Kidney (tissue), 14 donors: ENCODE results near the gene MFAP5. TPM values are rescaled to one million over a fixed set of nuclear protein-coding genes. Genes with fewer than 3 reads are reported as not detected.
"Not testable (repeated sequence)": the region's sequence is repeated elsewhere in the genome, so short reads cannot be mapped to it uniquely, and the experiment has no call there.

Source experiments
- DNase-seq, 5 donors: peaks; one replicate each; pipeline ENCODE4 v3.0.0-alpha.2; 2013 to 2020
- FAIRE-seq: peaks from 2 replicates; lab custom pipeline; 2012; peaks lifted over from hg19 to GRCh38; lab: Jason Lieb, UNC
- H3K27ac ChIP-seq, 2 donors: one replicate each; pipeline ENCODE4 v1.7.0; 2013; ENCODE audit warnings: low read depth in 2 of 2, low read length in 2 of 2, inconsistent platforms in 1 of 2
- H3K27me3 ChIP-seq: one replicate; pipeline ENCODE4 v1.7.1; 2013; ENCODE audit warnings: low read length, inconsistent platforms; ENCODE audit not compliant: control insufficient read depth, insufficient read depth
- H3K36me3 ChIP-seq, 3 donors: one replicate each; pipeline versions ENCODE4 v1.7.0 to v1.7.1; 2013; ENCODE audit warnings: low read length in 3 of 3, control low read depth in 1 of 3, inconsistent platforms in 1 of 3; ENCODE audit not compliant: insufficient read depth in 3 of 3, control insufficient read depth in 2 of 3
- H3K4me1 ChIP-seq, 3 donors: one replicate each; pipeline versions ENCODE4 v1.7.0 to v1.7.1; 2013; ENCODE audit warnings: low read length in 3 of 3, inconsistent platforms in 1 of 3, low read depth in 1 of 3; ENCODE audit not compliant: control insufficient read depth in 2 of 3, insufficient read depth in 2 of 3
- H3K4me3 ChIP-seq, 3 donors: one replicate each; pipeline versions ENCODE4 v1.7.0 to v1.8.1; 2013; ENCODE audit warnings: low read length in 3 of 3, control low read depth in 1 of 3, inconsistent platforms in 1 of 3
- H3K9ac ChIP-seq, 3 donors: one replicate each; pipeline versions ENCODE4 v1.7.0 to v1.7.1; 2013; ENCODE audit warnings: low read length in 3 of 3, control low read depth in 1 of 3, inconsistent platforms in 1 of 3
- H3K9me3 ChIP-seq, 3 donors: one replicate each; pipeline versions ENCODE4 v1.7.0 to v1.7.1; 2013; ENCODE audit warnings: low read length in 3 of 3, control low read depth in 1 of 3, inconsistent platforms in 1 of 3; ENCODE audit not compliant: control insufficient read depth in 2 of 3, insufficient read depth in 1 of 3
- CTCF ChIP-seq: IDR thresholded peaks from 3 replicates; pipeline ENCODE4 v1.5.1; 2012; ENCODE audit warnings: mild to moderate bottlenecking, moderate library complexity, borderline replicate concordance; ENCODE audit not compliant: insufficient read depth; ENCODE audit errors: extremely low read depth
- intact Hi-C: fragments of 100-400 bp; cut with DNase I; formaldehyde crosslinking; loops from one replicate; pipeline ENCODE4 v1.11.1; 2022
- polyA plus RNA-seq: library from polyadenylated mRNA; stranded (reverse); fragments of 350-450 nt; fragmentation: Illumina TruSeq; extraction: RNeasy Lipid Tissue Mini Kit (QIAGEN cat#74804); gene quantifications from one replicate; pipeline ENCODE4 v1.2.3, GENCODE V29; 2014; ENCODE audit warnings: low read depth, low replicate concordance; ENCODE audit not compliant: insufficient read depth
- total RNA-seq: library from RNA; stranded (reverse); fragmentation: NEBNext Ultra II Directional; extraction: Animal tissue kit (Norgen Biotek cat#: 25700); gene quantifications from one replicate; pipeline ENCODE4 v1.2.1, GENCODE V29; 2021
- donor health status: control.
- donor health status: control.
- donor health status: control.
- donor health status: control.
- donor health status: control.
- donor health status: DM: yes; HTN: yes; CAD: no.
- donor health status: Normal renal cell carcinoma (clear cell type).

Gene MFAP5
- total and polyA plus RNA-seq, 2 donors from 2014 or later: 0.38 to 0.52 TPM

GRCh38 chr12:8630131-8630530, 32.5 kb downstream of the MFAP5 start:
- H3K9ac ChIP-seq: no peak overlapping the region
- H3K27ac ChIP-seq: no peak overlapping the region
- intact Hi-C loops: no loop called here
- H3K9me3 ChIP-seq: no peaks in the 10 kb centered on the region
- no peaks in the 10 kb centered on the region for H3K27me3 ChIP-seq
- H3K4me3 ChIP-seq: no peak overlapping the region
- H3K36me3 ChIP-seq: no peaks in the 10 kb centered on the region
- no peak for TF ChIP-seq CTCF
- FAIRE-seq (no peak), DNase-seq (no peak)
- H3K4me1 ChIP-seq: no peaks in the 10 kb centered on the region

- FAIRE-seq (no peak), DNase-seq (no peak)
- no peaks in the 10 kb centered on the region for H3K27me3 ChIP-seq
- intact Hi-C loops: no loop called here
- H3K9me3 ChIP-seq: no peaks in the 10 kb centered on the region
- H3K27ac ChIP-seq: no peak overlapping the region
- H3K9ac ChIP-seq: no peak overlapping the region
- TF ChIP-seq CTCF: no peak
- no peaks in the 10 kb centered on the region for H3K36me3 ChIP-seq
- no peak overlapping the region for H3K4me3 ChIP-seq
- no peaks in the 10 kb centered on the region for H3K4me1 ChIP-seq
Observed at GRCh38 chr12:8629486-8630033, 33.1 kb downstream of the MFAP5 start.

DNA sequence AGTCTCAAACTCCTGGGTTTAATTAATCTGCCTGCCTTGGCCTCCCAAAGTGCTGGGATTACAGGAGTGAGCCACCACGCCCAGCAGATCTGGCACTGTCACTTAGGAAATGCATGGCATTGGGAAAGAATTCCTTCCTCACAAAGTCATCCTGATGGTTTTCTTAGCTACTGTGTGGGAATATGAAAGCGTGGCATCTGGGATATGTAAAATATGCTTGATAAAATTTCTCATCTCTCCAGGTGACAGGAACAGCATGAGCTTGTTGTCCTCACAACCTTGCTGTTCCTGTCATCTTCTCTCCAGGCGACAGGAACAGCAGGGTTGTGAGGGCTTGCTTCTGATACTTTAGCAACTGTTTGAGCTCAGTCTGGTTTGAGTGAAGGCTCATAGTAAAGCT, 33.9 kb downstream of the MFAP5 start:
- H3K9ac ChIP-seq: no peak overlapping the region
- intact Hi-C loops: no loop called here
- DNase-seq (no peak), FAIRE-seq (no peak)
- no peaks in the 10 kb centered on the region for H3K36me3 ChIP-seq
- H3K4me1 ChIP-seq: no peaks in the 10 kb centered on the region
- TF ChIP-seq CTCF: no peak
- no peak overlapping the region for H3K4me3 ChIP-seq
- H3K9me3 ChIP-seq: no peaks in the 10 kb centered on the region
- no peaks in the 10 kb centered on the region for H3K27me3 ChIP-seq
- no peak overlapping the region for H3K27ac ChIP-seq

- H3K36me3 ChIP-seq, FAIRE-seq, H3K27me3 ChIP-seq, H3K4me1 ChIP-seq, H3K4me3 ChIP-seq, H3K9me3 ChIP-seq, H3K27ac ChIP-seq, DNase-seq, intact Hi-C loops, H3K9ac ChIP-seq: not testable (repeated sequence)
Observed at GRCh38 chr12:8624750-8625149, 37.9 kb downstream of the MFAP5 start.
